Stimulated activated CD8-positive, alpha-beta memory T cell treated with anti-CD3 and anti-CD28 coated beads, Interleukin-15, amount 100 ng/mL, for 1 hour (primary cell): ENCODE measurements around the gene MARCHF5.
"Not testable (repeated sequence)": the region's sequence is repeated elsewhere in the genome, so short reads cannot be mapped to it uniquely, and the experiment has no call there.

ENCODE experiments used
- DNase-seq: peaks from one replicate; pipeline ENCODE4 v3.0.0-alpha.2; 2020; ENCODE audit warnings: low read depth

MARCHF5 gene

GRCh38 chr10:92305133-92306072, 14.4 kb downstream of the MARCHF5 start:
- DNase-seq: no peak

DNA sequence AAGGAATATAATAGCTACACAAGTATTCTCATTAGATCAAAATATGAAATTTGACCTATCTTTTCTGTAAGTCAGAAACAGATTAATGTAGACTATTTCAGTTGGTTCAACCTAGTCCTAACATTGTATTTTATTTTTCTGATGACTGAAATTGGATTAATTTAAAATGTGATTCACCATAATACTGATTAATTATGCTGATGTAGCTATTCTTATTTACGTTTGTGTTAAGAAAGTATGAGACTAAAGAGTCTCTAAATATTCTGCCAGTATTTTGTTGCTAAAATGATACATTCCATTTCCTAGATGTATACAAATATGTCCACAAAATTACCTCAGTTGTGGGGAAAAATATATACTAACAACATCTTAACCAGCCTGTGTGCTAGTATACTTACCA, 18.3 kb downstream of the MARCHF5 start:
- no peak for DNase-seq

GRCh38 chr10:92313750-92314149, 22.8 kb downstream of the MARCHF5 start:
- no peak for DNase-seq

DNA sequence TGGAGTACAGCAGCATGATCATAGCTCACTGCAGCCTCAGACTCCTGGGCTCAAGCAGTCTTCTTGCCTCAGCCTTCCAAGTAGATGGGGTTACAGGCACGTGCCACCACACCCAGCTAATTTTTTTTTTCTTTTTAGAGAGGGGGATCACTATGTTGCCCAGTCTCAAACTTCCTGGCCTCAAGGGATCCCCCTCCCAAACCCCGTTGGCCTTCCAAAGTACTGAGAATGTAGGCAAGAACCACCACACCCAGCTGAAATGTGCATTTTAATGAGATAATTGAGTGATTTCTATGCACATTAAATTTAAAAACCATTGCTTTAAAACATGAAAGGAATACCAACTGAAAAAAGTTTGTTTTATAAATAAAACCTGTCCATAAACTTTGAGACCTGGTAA, 25.6 kb downstream of the MARCHF5 start:
- no peak for DNase-seq

DNA sequence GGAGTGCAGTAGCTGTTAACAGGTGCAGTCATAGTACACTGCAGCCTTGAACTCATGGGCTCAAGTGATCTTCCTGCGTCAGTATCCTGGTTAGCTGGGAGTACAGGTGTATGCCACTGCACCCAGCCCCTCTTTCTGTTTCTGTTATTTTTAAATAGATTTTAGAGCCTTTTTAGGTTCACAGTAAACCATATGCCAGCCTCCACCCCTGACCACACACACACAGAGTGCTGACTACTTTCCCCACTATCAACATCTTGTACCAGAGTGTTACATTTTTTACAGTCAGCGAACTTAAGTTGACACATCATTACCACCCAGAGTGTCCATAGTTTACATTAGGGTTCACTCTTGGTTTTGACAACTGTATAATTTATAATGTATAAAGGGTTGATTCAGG, 32.1 kb downstream of the MARCHF5 start:
- no peak for DNase-seq

DNA sequence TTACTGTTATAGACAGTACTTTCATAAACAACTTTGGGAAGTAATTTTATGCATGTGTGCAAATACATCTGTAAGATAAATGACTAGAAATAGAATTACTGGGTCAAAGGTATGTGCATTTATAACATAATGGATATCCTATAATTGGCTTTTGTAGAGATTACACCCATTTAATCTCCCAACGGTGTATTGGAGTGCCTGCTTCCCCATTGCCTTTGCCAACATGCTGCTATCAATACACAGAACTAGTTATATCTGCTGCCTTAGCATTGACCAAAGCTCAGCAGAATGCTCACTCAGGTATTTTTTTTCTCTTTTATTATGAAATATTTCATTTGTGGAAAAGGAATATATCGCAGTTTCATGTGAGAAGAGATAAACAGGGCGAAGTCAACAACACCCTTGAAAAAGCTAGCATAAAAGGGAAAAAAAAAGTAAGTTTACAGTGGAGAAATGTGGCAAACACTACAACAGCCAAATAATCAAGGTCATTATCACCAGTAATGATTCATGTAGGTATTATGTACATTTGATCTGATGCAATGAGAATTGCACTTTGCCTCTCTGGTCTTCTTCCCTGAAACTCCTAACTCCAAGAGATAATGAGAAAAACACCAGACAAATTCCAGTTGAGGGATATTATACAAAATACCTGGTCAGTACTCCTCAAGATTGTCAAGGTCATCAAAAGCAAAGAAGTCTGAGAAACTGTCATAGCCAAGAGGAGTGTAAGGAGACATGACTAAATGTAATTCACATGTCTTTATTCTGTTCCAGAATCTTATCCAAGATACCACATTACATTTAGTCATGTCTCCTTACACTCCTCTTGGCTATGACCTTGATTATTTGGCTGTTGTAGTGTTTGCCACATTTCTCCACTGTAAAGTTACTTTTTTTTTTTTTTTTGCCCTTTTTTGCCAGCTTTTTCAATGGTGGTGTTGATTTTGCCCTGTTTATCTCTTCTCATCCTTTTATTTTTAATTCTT, 36.8 kb downstream of the MARCHF5 start:
- no peak for DNase-seq

GRCh38 chr10:92328993-92329392, 38.0 kb downstream of the MARCHF5 start:
- no peak for DNase-seq

DNA sequence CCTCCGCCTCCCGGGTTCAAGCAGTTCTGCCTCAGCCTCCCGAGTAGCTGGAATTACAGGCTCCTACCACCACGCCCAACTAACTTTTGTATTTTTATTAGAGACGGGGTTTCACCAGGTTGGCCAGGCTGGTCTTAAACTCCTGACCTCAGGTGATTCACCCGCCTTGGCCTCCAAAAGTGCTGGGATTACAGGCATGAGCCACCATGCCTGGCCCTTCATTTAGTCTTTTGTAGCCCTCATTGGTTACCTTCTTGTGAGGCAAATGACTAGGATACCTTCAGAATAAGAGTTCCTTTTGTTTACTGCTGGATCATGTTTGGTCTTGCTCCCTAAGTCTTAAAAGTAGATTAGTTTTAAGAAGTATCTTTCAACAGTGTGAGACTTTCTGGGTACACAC, 39.0 kb downstream of the MARCHF5 start:
- not testable (repeated sequence) for DNase-seq

GRCh38 chr10:92342796-92343195, 51.8 kb downstream of the MARCHF5 start:
- DNase-seq: no peak

- not testable (repeated sequence) for DNase-seq
These were observed 54.6 kb downstream of the MARCHF5 start for GRCh38 chr10:92345575-92345974.

GRCh38 chr10:92347035-92347676, 56.2 kb downstream of the MARCHF5 start:
- not testable (repeated sequence) for DNase-seq

DNA sequence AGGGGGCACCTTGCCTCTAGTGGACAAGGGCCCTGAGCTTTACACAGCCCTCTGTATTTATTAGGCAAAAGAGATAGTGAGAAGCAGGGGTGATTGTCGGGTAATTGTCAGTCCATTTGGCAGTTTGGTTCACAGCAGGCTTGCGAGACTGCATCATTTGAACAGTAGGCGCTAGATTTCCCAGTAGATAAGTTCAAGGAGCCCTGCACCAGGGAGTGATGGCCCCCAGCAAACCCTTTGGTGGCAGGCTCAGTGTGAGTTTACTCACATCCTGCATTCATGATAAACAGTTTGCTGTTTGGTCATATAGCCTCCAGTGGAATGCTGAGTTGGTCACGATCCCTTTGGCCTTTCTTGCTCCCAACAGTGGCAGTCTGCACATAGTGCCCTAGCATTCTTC, 59.4 kb downstream of the MARCHF5 start:
- DNase-seq: no peak

DNA sequence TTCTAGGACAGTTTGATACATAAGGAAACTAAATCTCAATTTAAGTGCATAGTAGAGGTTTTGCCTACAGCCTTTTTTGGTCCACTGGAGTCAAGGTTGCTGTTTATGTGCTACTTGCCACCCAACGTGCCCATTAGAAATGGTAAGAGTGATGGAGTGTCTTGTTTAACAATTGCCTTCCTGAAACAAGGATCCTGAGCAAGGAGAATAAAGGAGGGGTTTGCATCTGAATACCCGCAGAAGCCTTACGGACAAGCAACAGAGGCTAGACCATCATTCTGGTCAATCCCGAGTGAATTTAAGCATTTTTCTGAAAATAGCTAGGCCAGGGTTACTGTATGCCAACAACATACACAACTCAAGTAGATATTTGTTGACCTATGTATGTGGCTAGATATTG, 63.6 kb downstream of the MARCHF5 start:
- DNase-seq: no peak

DNA sequence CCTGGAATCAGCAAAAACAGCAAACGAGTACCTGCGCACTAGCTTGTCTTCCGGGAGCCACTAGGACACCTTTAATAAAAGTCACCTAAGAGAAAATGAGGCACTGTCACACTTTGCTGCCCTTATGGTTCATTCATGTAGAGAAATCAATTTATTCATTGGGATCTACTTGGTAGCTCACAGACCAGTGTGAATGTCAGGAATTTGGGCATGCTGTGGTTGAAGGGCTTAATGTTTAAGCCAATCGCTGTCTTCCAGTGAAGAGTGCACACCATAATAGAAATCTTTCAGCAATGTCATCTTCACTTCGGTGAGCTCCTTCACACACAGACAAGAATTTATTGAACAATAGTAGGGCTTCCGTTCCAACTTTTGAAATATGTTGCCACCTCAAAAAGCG, 65.1 kb downstream of the MARCHF5 start:
- no peak for DNase-seq

DNA sequence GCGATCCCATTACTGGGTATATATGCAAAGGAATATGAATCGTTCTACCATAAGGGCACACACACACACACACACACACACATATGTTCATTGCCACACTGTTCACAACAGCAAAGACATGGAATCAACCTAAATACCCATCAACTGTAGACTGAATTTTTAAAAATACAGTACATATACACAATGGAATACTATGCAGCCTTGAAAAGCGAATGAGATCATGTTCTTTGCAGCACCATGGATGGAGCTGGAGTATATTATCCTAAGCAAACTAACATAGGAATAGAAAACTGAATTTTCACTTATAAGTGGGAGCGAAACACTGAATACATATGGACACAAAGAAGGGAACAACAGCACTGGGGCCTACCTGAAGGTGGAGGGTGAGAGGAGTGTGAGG, 72.5 kb downstream of the MARCHF5 start:
- DNase-seq: no peak

GRCh38 chr10:92366412-92367021, 75.5 kb downstream of the MARCHF5 start:
- DNase-seq: no peak

DNA sequence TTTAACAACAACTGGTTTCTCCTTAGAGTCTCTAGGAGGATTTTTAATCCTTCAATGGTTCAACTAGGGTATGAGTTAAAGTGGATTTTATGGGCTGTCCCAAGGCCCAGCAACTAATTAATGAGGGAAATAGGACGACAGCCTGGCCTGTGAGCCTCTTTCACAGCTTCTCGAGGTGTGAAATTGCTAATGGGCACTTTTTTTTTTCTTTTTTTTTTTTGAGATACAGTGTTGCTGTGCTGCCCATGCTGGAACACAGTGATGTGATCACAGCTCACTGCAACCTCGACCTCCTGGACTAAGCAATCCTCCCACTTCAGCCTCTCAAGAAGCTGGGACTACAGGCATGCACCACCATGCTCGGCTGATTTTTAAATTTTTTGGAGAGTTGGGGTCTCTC, 87.0 kb downstream of the MARCHF5 start:
- DNase-seq: no peak

DNA sequence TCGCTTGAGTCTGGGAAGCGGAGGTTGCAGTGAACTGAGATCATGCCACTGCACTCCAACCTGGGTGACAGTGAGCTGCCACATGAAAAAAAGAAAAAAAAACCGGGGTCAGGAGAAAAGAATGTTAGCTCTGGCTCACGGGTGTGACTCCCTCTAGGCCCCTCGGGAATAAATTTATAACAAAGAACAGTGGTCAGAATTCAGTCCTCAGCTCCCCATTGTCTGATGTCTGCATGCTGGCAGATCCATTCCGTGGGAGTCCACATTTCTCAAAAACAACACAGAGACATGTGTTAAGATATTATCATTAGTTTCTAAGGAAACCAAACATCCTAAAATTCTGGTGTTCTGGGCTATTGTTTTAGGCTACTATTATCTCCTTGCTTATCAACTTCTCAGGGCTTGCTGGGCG, 90.6 kb downstream of the MARCHF5 start:
- no peak for DNase-seq

DNA sequence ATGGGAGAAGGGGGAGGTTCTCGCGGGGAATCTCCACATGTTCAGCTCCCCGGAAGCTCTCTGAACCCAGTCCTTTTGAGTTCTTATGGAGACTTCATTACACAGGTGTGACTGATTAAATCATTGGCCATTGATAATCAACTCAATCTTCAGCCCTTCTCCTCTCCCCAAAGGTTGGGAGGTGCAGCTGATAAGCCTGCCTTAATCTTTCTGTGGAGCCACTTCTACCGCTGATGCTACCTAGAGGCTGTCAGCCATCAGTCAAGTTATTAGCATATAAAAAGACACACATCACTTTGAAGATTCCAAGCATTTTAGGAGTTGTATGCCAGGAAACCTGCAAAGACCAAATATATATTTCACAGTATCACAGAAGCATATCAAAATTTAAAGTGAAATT, 91.7 kb downstream of the MARCHF5 start:
- DNase-seq: no peak

GRCh38 chr10:92384741-92385140, 93.8 kb downstream of the MARCHF5 start:
- DNase-seq: no peak

- no peak for DNase-seq
These were observed 94.9 kb downstream of the MARCHF5 start for GRCh38 chr10:92385831-92386230.
